ENCODE data around the gene KRTAP12-2. TPM values are rescaled to one million over a fixed set of nuclear protein-coding genes. Genes with fewer than 3 reads are reported as not detected.
"Not testable (repeated sequence)": the region's sequence is repeated elsewhere in the genome, so short reads cannot be mapped to it uniquely, and the experiment has no call there.

Gene KRTAP12-2
- total and polyA plus RNA-seq, 2 donors (not counting 1 experiment from before 2014, with no cell fraction given), result not detected

DNA sequence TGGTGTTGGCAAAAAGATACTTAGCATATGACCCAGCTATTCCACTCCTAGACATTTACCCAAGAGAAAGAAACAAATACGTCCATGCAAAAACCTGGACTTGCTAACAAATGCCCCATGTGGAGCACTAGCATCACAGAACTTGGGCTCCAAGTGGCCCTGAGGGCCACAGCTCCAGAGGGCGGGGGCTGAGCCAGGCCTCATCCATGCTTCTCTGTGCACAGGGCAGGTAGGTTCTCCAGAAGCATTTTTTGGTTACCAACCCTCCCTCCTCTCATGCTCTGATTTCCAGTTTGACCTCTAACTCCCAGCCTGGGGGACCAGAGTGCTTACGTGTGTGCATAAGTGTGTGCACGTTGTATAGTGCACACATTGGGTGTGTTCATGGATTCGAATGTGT, 2.0 kb downstream of the KRTAP12-2 start:
- Histone ChIP-seq H2AFZ (ENCODE audit: low read length) (no peak overlapping the region), H3K9me3 (ENCODE audit: control insufficient read depth, insufficient read depth, low read depth, low read length) (no peaks in the 10 kb centered on the region), H3K4me1 (ENCODE audit: control insufficient read depth, extremely low read depth, insufficient read depth, low read length) (no peaks in the 10 kb centered on the region), H3K36me3 (ENCODE audit: control insufficient read depth, insufficient read depth, low read length) (no peaks in the 10 kb centered on the region), H4K20me1 (ENCODE audit: control insufficient read depth, extremely low read depth, insufficient read depth, low read length) (no peaks in the 10 kb centered on the region), H3K9ac (ENCODE audit: insufficient read depth, low read length) (no peak overlapping the region), H3K4me2 (ENCODE audit: extremely low read depth, insufficient read depth, low read length) (no peak overlapping the region), H3K79me2 (ENCODE audit: control insufficient read depth, insufficient read depth, low read length) (no peaks in the 10 kb centered on the region), H3K27me3 (ENCODE audit: control insufficient read depth, insufficient read depth, low read length) (no peaks in the 10 kb centered on the region), H3K27ac (ENCODE audit: insufficient read depth, low read length) (no peak overlapping the region), H3K4me3 (replicated peaks in 1 of 4; ENCODE audit: control extremely low read depth in 1 of 4, insufficient read depth in 1 of 4, low read depth in 3 of 4, low read length in 4 of 4) (no peak overlapping the region)
- no peak for DNase-seq (ENCODE audit: low read depth in 2 of 2)
- TF ChIP-seq EZH2 (IDR thresholded peaks at IDR 0.05; ENCODE audit: low read length, missing control alignments), result no peak
- TF ChIP-seq, protein P1, sequence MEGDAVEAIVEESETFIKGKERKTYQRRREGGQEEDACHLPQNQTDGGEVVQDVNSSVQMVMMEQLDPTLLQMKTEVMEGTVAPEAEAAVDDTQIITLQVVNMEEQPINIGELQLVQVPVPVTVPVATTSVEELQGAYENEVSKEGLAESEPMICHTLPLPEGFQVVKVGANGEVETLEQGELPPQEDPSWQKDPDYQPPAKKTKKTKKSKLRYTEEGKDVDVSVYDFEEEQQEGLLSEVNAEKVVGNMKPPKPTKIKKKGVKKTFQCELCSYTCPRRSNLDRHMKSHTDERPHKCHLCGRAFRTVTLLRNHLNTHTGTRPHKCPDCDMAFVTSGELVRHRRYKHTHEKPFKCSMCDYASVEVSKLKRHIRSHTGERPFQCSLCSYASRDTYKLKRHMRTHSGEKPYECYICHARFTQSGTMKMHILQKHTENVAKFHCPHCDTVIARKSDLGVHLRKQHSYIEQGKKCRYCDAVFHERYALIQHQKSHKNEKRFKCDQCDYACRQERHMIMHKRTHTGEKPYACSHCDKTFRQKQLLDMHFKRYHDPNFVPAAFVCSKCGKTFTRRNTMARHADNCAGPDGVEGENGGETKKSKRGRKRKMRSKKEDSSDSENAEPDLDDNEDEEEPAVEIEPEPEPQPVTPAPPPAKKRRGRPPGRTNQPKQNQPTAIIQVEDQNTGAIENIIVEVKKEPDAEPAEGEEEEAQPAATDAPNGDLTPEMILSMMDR (conservative IDR thresholded peaks at IDR 0.05 in 1 of 2, IDR thresholded peaks at IDR 0.05 in 1 of 2; ENCODE audit: low read depth in 1 of 2, low read length in 2 of 2), result no peak

DNA sequence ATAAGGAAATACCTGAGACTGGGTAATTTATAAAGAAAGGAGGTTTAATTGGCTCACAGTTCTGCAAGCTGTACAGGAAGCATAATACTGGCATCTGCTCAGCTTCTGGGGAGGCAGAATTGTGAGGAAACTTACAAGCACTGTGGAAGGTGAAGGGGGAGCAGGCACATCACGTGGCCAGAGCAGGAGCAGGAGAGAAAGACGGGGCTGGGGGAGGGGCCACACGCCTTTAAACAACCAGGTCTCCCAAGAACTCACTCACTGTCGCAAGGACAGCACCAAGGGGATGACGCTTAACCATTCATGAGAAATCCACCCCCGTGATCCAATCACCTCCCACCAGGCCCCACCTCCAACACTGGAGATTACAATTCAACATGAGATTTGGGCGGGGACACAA, 5.2 kb downstream of the KRTAP12-2 start:
- not testable (repeated sequence) for H3K9me3 ChIP-seq (ENCODE audit: control insufficient read depth, insufficient read depth, low read depth, low read length); H4K20me1 ChIP-seq (ENCODE audit: control insufficient read depth, extremely low read depth, insufficient read depth, low read length); H3K79me2 ChIP-seq (ENCODE audit: control insufficient read depth, insufficient read depth, low read length); H3K4me3 ChIP-seq (replicated peaks in 1 of 4; ENCODE audit: control extremely low read depth in 1 of 4, insufficient read depth in 1 of 4, low read depth in 3 of 4, low read length in 4 of 4); H3K27me3 ChIP-seq (ENCODE audit: control insufficient read depth, insufficient read depth, low read length); DNase-seq (ENCODE audit: low read depth in 2 of 2); H2AFZ ChIP-seq (ENCODE audit: low read length); H3K4me2 ChIP-seq (ENCODE audit: extremely low read depth, insufficient read depth, low read length); H3K4me1 ChIP-seq (ENCODE audit: control insufficient read depth, extremely low read depth, insufficient read depth, low read length); H3K36me3 ChIP-seq (ENCODE audit: control insufficient read depth, insufficient read depth, low read length); H3K9ac ChIP-seq (ENCODE audit: insufficient read depth, low read length); H3K27ac ChIP-seq (ENCODE audit: insufficient read depth, low read length)

DNA sequence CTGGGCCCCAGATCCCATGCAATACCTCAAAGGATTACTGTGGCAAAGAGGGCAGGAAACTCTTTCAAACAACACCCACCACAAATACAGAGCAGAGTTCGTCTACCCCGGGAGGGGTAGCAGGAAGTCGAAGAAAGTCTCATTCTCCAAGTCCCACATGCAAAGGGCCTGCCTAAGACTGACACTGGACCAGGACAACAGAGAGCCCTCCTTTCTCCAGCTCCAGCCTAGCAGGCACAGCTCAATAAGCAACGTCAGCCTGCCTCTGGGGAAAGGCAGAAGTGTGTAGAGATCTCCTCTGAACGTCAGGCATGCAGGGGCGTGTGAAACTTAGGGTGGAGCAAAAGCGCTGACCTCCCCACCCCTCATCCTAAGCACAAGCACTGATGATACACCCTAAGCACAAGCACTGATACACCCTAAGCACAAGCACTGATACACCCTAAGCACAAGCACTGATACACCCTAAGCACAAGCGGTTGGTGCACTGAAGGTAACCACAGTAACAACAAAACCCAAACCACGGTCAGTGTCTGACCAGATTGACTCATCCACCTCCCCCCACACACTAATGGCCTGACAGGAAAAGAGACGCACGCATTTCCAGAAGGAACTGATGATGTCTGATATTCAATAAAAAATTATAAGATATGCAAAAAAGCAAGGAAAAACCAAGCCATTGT, 7.7 kb downstream of the KRTAP12-2 start:
- no peak overlapping the region for H3K27ac ChIP-seq (ENCODE audit: insufficient read depth, low read length)
- no peak for DNase-seq (ENCODE audit: low read depth in 2 of 2)
- no peak overlapping the region for H3K9ac ChIP-seq (ENCODE audit: insufficient read depth, low read length)
- TF ChIP-seq, protein P1 (conservative IDR thresholded peaks at IDR 0.05 in 1 of 2, IDR thresholded peaks at IDR 0.05 in 1 of 2; ENCODE audit: low read depth in 1 of 2, low read length in 2 of 2), result no peak
- TF ChIP-seq EZH2 (IDR thresholded peaks at IDR 0.05; ENCODE audit: low read length, missing control alignments), result no peak
- no peaks in the 10 kb centered on the region for H3K79me2 ChIP-seq (ENCODE audit: control insufficient read depth, insufficient read depth, low read length)
- H3K4me2 ChIP-seq (ENCODE audit: extremely low read depth, insufficient read depth, low read length), result no peak overlapping the region
- no peaks in the 10 kb centered on the region for H4K20me1 ChIP-seq (ENCODE audit: control insufficient read depth, extremely low read depth, insufficient read depth, low read length)
- no peak overlapping the region for H2AFZ ChIP-seq (ENCODE audit: low read length)
- H3K9me3 ChIP-seq (ENCODE audit: control insufficient read depth, insufficient read depth, low read depth, low read length), result no peaks in the 10 kb centered on the region
- H3K4me1 ChIP-seq (ENCODE audit: control insufficient read depth, extremely low read depth, insufficient read depth, low read length), result no peaks in the 10 kb centered on the region
- H3K4me3 ChIP-seq (replicated peaks in 1 of 4; ENCODE audit: control extremely low read depth in 1 of 4, insufficient read depth in 1 of 4, low read depth in 3 of 4, low read length in 4 of 4), result no peak overlapping the region
- no peaks in the 10 kb centered on the region for H3K36me3 ChIP-seq (ENCODE audit: control insufficient read depth, insufficient read depth, low read length)
- H3K27me3 ChIP-seq (ENCODE audit: control insufficient read depth, insufficient read depth, low read length), result no peaks in the 10 kb centered on the region

All from fibroblast of lung (primary cell).